GM12875 (cell line): Measurements from ENCODE around the gene KLHL3.

Experiments
- H3K4me3 ChIP-seq: one replicate; pipeline ENCODE4 v1.5.1; 2011; ENCODE audit warnings: low read depth, low read length, control low read depth
- TF ChIP-seq, protein P1 (sequence below): IDR thresholded peaks from 2 replicates; pipeline ENCODE4 v1.5.1; 2011; ENCODE audit warnings: low read depth, mild to moderate bottlenecking, control low read depth, inconsistent platforms, low read length, moderate library complexity, borderline replicate concordance; ENCODE audit not compliant: insufficient read depth

The KLHL3 gene

GRCh38 chr5:137602721-137603273 is 133.1 kb downstream of the KLHL3 start:
- no peak overlapping the region for H3K4me3 ChIP-seq
- TF ChIP-seq, protein P1, sequence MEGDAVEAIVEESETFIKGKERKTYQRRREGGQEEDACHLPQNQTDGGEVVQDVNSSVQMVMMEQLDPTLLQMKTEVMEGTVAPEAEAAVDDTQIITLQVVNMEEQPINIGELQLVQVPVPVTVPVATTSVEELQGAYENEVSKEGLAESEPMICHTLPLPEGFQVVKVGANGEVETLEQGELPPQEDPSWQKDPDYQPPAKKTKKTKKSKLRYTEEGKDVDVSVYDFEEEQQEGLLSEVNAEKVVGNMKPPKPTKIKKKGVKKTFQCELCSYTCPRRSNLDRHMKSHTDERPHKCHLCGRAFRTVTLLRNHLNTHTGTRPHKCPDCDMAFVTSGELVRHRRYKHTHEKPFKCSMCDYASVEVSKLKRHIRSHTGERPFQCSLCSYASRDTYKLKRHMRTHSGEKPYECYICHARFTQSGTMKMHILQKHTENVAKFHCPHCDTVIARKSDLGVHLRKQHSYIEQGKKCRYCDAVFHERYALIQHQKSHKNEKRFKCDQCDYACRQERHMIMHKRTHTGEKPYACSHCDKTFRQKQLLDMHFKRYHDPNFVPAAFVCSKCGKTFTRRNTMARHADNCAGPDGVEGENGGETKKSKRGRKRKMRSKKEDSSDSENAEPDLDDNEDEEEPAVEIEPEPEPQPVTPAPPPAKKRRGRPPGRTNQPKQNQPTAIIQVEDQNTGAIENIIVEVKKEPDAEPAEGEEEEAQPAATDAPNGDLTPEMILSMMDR, result no peak

DNA sequence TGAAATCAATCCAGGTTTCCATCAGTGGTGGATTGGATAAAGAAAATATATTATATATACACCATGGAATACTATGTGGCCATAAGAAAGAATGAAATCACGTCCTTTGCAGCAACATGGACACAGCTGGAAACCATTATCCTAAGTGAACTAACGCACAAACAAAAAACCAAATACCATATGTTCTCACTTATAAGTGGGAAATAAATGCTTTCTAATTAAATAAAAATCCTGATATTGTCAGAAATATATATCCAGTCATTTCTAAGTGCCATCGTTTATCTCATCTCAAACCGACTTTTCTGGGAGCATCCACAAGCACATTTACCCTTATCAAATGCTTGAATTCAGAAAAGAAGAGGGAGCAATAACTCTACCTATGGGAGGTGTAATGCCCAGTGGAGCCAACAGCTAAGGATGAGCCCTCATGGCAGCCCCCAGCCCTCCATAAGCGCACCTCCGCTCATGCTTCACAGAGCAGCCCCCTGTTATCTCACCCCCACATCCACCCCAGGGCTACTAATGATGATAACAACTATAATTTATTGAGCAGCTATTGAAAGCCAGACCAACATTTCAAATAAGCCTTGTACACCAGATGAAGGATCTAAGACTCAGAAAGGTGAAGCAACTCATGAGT is 135.0 kb downstream of the KLHL3 start:
- H3K4me3 ChIP-seq, result no peak overlapping the region
- TF ChIP-seq, protein P1, result no peak

- TF ChIP-seq, protein P1, result no peak
- no peak overlapping the region for H3K4me3 ChIP-seq
These were observed 136.4 kb downstream of the KLHL3 start for GRCh38 chr5:137599457-137599856.

- H3K4me3 ChIP-seq, result no peak overlapping the region
- TF ChIP-seq, protein P1, result no peak
These were observed 137.5 kb downstream of the KLHL3 start for GRCh38 chr5:137598399-137598798.

DNA sequence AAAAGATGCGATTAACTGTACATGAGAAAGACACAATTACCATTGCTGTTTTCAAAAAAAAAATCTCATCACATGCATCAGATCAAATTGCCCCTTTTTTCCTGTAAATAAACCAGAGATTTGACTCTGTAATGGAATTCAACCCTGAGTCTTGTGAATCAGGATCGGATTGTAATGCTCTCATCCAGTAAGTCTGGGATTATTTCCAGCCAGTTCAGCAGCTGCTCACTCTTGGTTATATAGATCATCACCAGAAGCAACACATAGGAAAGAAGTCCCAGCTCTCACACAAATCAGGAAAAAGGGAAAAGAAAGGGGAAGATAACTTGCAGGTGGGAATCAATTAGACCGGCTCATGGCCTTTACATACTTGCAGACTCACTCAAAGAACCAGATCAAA is 138.9 kb downstream of the KLHL3 start:
- no peak overlapping the region for H3K4me3 ChIP-seq
- TF ChIP-seq, protein P1, result no peak

GRCh38 chr5:137595396-137596079 is 140.4 kb downstream of the KLHL3 start:
- TF ChIP-seq, protein P1, result no peak
- H3K4me3 ChIP-seq, result no peak overlapping the region

- no peak overlapping the region for H3K4me3 ChIP-seq
- TF ChIP-seq, protein P1, result no peak
These were observed 141.2 kb downstream of the KLHL3 start for GRCh38 chr5:137594717-137595116.
